Measurements from ENCODE around the gene PDLIM5.
"Not testable (repeated sequence)": the region's sequence is repeated elsewhere in the genome, so short reads cannot be mapped to it uniquely, and the experiment has no call there.

PDLIM5 gene

GRCh38 chr4:94451695-94452475, at the start of gene PDLIM5:
TSS of gene PDLIM5 (plus strand) at chr4:94451942. CDS start at chr4:94455289, 3,347 bp downstream.
- DNase-seq, result peak; percentile 89 to 90

DNA sequence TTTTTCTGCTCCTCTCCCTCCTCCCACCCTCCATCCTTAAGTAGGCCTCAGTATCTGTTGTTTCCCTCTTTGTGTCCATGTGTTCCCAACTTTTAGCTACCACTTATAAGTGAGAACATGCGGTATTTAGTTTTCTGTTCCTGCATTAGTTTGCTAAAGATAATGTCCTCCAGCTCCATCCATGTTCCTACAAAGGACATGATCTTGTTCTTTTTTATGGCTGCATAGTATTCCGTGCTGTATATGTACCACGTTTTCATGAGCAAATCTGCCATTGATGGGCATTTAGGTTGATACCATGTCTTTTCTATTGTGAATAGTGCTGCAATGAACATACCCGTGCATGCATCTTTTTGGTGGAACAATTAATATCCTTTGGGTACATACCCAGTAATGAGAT, 49.3 kb upstream of the PDLIM5 start:
- not testable (repeated sequence) for DNase-seq

GRCh38 chr4:94403751-94404150, 48.0 kb upstream of the PDLIM5 start:
- no peak for DNase-seq

- DNase-seq, result peak; percentile 58 to 69
Observed at GRCh38 chr4:94406668-94407437, 44.9 kb upstream of the PDLIM5 start.

DNA sequence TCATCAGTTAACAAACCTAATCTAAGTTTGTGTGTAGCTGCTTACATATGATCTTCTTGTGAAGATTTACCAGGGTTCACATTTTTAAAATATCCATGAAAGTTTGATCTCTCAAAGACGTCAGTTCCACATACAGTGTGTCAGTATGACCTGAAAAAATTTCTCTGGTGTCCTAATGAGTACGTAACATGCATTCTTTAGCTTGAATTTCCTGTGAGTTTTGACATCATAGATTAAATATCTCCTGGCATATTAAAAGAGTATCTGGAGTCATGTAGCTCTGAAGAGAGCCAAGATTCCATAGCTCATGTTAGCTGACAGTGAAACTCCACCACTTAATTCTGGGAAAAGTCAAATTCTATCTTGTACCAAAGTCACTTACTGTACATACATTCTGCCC, 43.9 kb upstream of the PDLIM5 start:
- no peak for DNase-seq

DNA sequence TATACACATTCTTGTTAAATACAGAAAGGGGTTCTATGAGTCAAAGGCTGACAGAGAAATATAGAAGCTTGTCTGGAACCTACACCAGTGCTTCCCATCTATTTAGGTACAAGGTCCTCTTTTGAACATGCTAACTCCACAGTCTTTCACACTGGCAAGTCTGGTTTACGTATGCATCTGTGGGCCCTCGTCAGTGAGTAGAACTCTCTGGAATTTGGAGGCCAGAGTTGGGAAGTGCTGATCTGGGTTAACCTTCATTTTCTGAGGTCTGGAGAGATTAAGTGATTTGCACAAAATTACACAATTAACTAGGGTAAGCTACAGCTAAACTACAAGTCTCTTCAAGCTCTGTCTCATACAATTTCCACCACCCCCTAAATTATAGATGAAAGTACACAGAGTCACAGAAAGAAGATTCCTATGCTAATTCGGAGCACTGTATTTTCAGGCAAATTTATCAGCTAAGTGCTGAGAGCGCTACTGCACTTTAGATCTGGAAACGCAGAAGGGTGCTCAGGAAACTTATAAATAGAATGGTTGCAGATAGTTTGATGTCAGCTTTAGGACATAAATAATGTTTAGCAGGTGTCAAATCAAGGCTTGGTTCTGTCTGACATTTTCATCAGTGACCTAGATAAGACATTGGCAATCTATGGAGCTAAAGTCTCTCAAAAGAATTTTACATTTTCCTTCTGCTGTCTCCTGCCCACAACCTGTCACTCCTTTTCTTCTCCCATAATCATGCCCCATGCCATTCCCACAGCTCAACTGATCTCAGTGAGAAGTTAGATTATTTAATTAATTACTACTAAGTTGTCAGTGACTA, 43.0 kb upstream of the PDLIM5 start:
- DNase-seq, result no peak

- no peak for DNase-seq
Observed at GRCh38 chr4:94409375-94409679, 42.4 kb upstream of the PDLIM5 start.

DNA sequence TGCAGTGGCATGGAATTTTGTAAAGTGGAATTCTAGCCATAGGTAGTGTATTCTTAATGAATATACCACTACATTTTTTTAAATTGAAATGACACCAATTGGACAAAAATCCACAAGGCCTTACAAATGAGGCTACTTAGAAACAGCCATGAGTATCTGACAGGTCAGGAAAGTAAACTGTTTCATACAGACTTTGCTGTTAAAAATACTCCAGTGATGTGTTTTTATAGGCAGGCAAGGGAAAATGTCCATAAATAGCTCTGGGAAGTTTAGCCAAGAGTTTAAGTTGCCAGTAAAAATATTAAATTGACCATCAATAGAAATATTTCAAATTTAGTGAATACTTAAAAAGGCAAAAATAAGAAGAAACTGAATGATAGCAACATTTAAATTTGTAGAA, 41.8 kb upstream of the PDLIM5 start:
- no peak for DNase-seq

- no peak for DNase-seq
Observed at GRCh38 chr4:94410678-94411206, 41.0 kb upstream of the PDLIM5 start.

- DNase-seq, result no peak
Observed at GRCh38 chr4:94411296-94411695, 40.4 kb upstream of the PDLIM5 start.

GRCh38 chr4:94412019-94412657, 39.6 kb upstream of the PDLIM5 start:
- DNase-seq, result no peak

DNA sequence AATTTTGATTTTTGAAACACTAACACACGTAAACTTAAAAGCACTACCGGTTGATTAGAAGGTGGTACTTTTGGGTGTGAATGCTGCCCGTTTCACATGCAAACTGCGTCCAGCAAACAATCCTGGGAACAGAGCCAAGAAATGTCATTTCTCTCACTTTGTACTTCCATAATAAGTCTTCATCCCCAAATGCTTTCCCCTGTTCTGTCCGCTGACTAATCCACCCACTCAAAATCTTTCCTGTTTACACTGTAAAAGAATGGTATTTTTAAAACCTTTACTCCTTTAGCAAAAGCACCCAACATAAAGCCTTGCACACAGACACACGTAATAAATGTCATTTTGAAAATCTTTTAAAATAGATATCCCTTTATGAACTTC, 39.1 kb upstream of the PDLIM5 start:
- no peak for DNase-seq

DNA sequence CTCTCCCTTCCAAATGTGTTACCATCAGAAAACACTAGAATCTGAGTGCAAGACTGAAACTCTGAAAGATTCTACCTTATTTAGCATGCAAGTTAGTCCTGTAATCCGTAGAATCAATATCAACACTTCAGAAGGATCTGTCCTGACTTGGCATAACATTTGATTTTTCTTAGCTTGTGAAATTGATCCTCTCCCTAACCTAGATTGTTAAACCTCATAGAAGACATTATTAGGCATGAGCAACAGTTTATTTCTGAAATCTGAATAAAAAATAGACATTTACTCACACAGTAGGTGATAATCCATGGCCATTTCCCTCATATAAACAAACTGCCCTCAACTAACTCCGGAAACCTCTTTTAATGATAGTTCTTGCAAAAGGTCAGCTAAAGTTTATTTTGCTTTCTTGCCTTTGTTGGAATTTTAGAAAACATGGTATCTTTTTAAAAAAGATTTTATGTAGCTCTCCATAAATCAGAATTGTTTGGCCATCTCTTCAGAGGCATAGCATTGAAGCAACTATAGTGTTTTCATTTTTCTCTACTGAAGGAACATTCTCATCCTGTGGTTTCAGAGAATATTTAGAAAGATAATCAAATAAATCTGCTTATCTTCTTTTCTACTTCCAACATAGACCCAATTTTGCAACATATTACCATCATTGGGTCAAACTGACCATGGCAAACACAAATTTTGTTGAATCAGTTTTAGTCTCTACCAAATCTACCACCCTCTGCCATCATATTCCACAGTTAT, 38.5 kb upstream of the PDLIM5 start:
- no peak for DNase-seq

DNA sequence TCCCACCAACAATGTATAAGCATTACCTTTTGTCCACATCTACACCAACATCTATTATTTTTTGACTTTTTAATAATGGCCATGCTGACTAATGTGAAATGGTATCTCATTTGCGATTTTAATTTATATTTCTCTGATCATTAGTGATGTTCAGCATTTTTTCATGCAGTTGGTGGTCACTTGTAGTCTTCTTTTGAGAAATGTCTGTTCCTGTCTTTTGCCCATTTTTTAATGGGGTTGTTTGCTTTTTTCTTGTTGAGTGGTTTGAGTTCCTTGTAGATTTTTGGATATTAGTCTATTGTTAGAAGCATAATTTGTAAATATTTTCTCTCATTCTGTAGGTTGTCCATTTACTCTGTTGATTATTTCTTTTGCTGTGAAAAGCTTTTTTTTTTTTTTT, 36.8 kb upstream of the PDLIM5 start:
- no peak for DNase-seq

- DNase-seq, result no peak
Observed at GRCh38 chr4:94415448-94415847, 36.3 kb upstream of the PDLIM5 start.

- no peak for DNase-seq
Observed at GRCh38 chr4:94416335-94416734, 35.4 kb upstream of the PDLIM5 start.

DNA sequence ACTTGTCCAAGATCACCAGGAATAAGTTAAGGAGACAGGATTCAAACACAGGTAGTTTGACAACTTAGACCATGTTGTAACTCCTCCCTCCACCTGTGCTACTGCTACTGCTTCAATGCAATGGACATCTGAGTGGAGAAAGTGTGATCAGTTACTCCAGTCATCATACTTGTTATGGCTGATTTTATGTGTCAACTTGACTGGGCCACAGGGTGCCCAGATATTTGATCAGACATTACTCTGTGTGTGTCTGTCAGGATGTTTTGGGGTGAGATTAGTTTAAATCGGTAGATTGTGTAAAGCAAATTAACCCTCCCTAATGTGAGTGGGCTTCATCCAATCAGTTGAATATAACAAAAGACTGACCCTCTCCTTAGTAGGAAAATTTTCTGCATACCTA, 34.8 kb upstream of the PDLIM5 start:
- no peak for DNase-seq

GRCh38 chr4:94419549-94419948, 32.2 kb upstream of the PDLIM5 start:
- DNase-seq, result no peak

DNA sequence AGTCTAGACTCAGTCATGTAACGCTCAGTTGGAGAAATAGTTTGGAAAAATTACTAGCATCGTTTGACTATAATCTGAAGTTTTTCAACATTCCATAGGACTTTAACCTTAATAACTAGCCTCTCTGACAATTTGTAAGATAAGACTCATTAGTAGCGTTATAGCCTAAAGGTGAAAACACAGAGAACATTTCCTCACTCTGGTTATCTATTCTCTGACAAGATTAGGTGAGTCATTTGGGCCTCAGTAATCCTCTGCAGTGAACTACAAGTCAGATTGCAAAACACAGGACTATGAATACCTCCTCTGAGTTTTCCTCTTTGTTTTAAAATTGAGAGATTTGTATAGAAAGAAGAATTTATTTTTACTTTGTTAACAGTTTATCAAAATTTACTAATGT, 31.8 kb upstream of the PDLIM5 start:
- no peak for DNase-seq

- DNase-seq, result no peak
Observed at GRCh38 chr4:94420356-94420755, 31.4 kb upstream of the PDLIM5 start.

DNA sequence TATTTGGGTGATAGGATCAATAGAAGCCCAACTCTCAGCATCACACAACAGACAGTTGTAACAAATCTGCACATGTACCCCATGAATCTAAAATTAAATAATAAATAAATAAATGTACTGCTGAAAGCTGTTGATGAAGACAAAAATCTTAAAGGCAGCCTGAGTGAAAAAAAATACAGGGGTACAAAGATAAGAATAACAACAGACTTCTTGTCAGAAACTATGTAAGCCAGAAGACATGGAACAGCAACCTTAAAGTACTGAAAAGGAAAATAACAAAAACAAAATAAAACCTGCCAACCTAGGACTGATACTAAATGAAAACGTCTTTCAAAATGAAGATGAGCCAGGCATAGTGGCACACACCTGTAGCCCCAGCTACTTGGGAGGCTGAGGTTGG, 25.0 kb upstream of the PDLIM5 start:
- no peak for DNase-seq

GRCh38 chr4:94428884-94429283, 22.9 kb upstream of the PDLIM5 start:
- DNase-seq, result no peak

Measured in CD4-positive, alpha-beta T cell treated with Interleukin-4 for 1 hour (primary cell).